B cell (primary cell): Measurements from ENCODE around the gene MVB12B. TPM values are rescaled to one million over a fixed set of nuclear protein-coding genes. Genes with fewer than 3 reads are reported as not detected.
A peak's percentile ranks its signal among the peaks of the same experiment; 100 is the strongest.

ENCODE experiments used
- ATAC-seq: fragments of 200-7000 bp; cut with Tn5 transposase; one replicate; pipeline ENCODE4 v1.10.0; 2021; ENCODE audit warnings: low read depth, mild to moderate bottlenecking, moderate number of reproducible peaks, moderate library complexity
- CTCF ChIA-PET: fragments of 350-600 bp; sonication (Branson Sonifier 250); formaldehyde crosslinking; loops from one replicate; lab custom pipeline; 2021; ENCODE audit warnings: antibody characterized with exemption, inconsistent platforms; lab: Charles Lee
- POLR2A ChIA-PET: fragments of 350-600 bp; sonication (Branson Sonifier 250); formaldehyde crosslinking; loops from one replicate; lab custom pipeline; 2021; ENCODE audit warnings: antibody characterized with exemption; lab: Charles Lee
- DNase-seq: peaks from one replicate; pipeline ENCODE4 v3.0.0; 2013
- H2AFZ ChIP-seq: 2 replicates; pipeline ENCODE4 v1.6.1; 2012; ENCODE audit warnings: mild to moderate bottlenecking, low read depth, low read length; ENCODE audit not compliant: insufficient read depth, poor library complexity, severe bottlenecking
- H3K27ac ChIP-seq, 2 donors: 1 replicate in 1 of 2; 2 replicates in 1 of 2; pipeline ENCODE4 v1.5.1; 2012 to 2013; ENCODE audit warnings: low read length in 2 of 2, mild to moderate bottlenecking in 2 of 2, moderate library complexity in 1 of 2
- H3K27me3 ChIP-seq, 4 experiments: fragments of 200-600 bp in 1 of 4; sonication (generic) in 1 of 4; replicated peaks in 1 of 4; 1 replicate in 2 of 4; 2 replicates in 2 of 4; pipeline versions ENCODE4 v1.6.1 to v1.7.0; 2013 to 2016; ENCODE audit warnings: low read length in 3 of 4, mild to moderate bottlenecking in 2 of 4, mixed read lengths in 1 of 4, moderate library complexity in 1 of 4; ENCODE audit not compliant: insufficient read depth in 4 of 4, control insufficient read depth in 3 of 4; ENCODE audit errors: control extremely low read depth in 1 of 4
- H3K36me3 ChIP-seq, 2 experiments: replicated peaks in 1 of 2; 1 replicate in 1 of 2; 2 replicates in 1 of 2; pipeline versions ENCODE4 v1.6.1 to v1.7.1; 2013; ENCODE audit warnings: low read length in 1 of 2; ENCODE audit not compliant: insufficient read depth in 2 of 2, control insufficient read depth in 1 of 2; ENCODE audit errors: control extremely low read depth in 1 of 2, extremely low read depth in 1 of 2
- H3K4me1 ChIP-seq, 2 donors: fragments of 200-600 bp in 1 of 2; sonication (generic) in 1 of 2; 1 replicate in 1 of 2; 2 replicates in 1 of 2; pipeline versions ENCODE4 v1.5.1 to v1.6.1; 2013 to 2017; ENCODE audit warnings: low read length in 2 of 2; ENCODE audit not compliant: control insufficient read depth in 2 of 2, insufficient read depth in 2 of 2
- H3K4me2 ChIP-seq: replicated peaks from 2 replicates; pipeline ENCODE3; 2012; ENCODE audit warnings: mild to moderate bottlenecking, low read depth, low read length; ENCODE audit not compliant: poor library complexity, severe bottlenecking
- H3K4me3 ChIP-seq, 5 experiments: fragments of 200-600 bp in 1 of 5; sonication (generic) in 1 of 5; 1 replicate in 3 of 5; 2 replicates in 2 of 5; pipeline versions ENCODE4 v1.5.1 to v1.7.0; 2011 to 2016; ENCODE audit warnings: low read length in 4 of 5, mild to moderate bottlenecking in 4 of 5, low read depth in 2 of 5, control low read depth in 1 of 5, moderate library complexity in 1 of 5; ENCODE audit not compliant: insufficient read depth in 1 of 5; ENCODE audit errors: control extremely low read depth in 1 of 5, extremely low read depth in 1 of 5
- H3K79me2 ChIP-seq: fragments of 200-600 bp; sonication (generic); one replicate; pipeline ENCODE4 v1.6.0; 2016; ENCODE audit warnings: low read length; ENCODE audit not compliant: control insufficient read depth, insufficient read depth
- H3K9ac ChIP-seq: fragments of 200-600 bp; sonication (generic); 2 replicates; pipeline ENCODE4 v1.6.1; 2017; ENCODE audit warnings: mild to moderate bottlenecking, low read length, moderate library complexity
- H3K9me3 ChIP-seq, 3 donors: one replicate each; pipeline versions ENCODE4 v1.6.1 to v1.7.1; 2013; ENCODE audit warnings: low read length in 2 of 3; ENCODE audit not compliant: control insufficient read depth in 2 of 3, insufficient read depth in 1 of 3; ENCODE audit errors: control extremely low read depth in 1 of 3
- H4K20me1 ChIP-seq: 2 replicates; pipeline ENCODE4 v1.6.0; 2012; ENCODE audit warnings: mild to moderate bottlenecking, low read length; ENCODE audit not compliant: insufficient read depth, control insufficient read depth, poor library complexity, severe bottlenecking
- H3K27ac Mint-ChIP-seq: one replicate; pipeline ENCODE4 v1.8.0; 2021; ENCODE audit warnings: mixed read lengths
- H3K27me3 Mint-ChIP-seq: one replicate; pipeline ENCODE4 v1.8.0; 2021; ENCODE audit warnings: mixed read lengths
- H3K4me1 Mint-ChIP-seq: one replicate; pipeline ENCODE4 v1.8.0; 2021; ENCODE audit warnings: mixed read lengths
- H3K4me3 Mint-ChIP-seq: one replicate; pipeline ENCODE4 v1.8.0; 2021; ENCODE audit warnings: mixed read lengths
- H3K9me3 Mint-ChIP-seq: one replicate; pipeline ENCODE4 v1.8.0; 2022; ENCODE audit warnings: mixed read lengths; ENCODE audit not compliant: insufficient read depth
- CTCF ChIP-seq: fragments of 200-600 bp; IDR thresholded peaks from one replicate; pipeline ENCODE4 v1.8.0; 2022; ENCODE audit warnings: antibody characterized with exemption, mild to moderate bottlenecking
- EZH2 ChIP-seq: IDR thresholded peaks from 2 replicates; pipeline ENCODE4 v1.6.1; 2012; ENCODE audit warnings: borderline replicate concordance, low read depth, mild to moderate bottlenecking, moderate library complexity, low read length; ENCODE audit not compliant: insufficient read depth, poor library complexity, severe bottlenecking
- WGBS: methylation state at CpG from one replicate; pipeline ENCODE4 v1.1.5; 2013; ENCODE audit warnings: missing lambda C conversion rate; ENCODE audit not compliant: insufficient coverage; 5-methylcytosine and 5-hydroxymethylcytosine counted together
- intact Hi-C: fragments of 100-400 bp; cut with micrococcal nuclease; formaldehyde crosslinking; loops from one replicate; pipeline ENCODE4 v1.10.0; 2022
- polyA plus RNA-seq: library from polyadenylated mRNA; depleted of rRNA; stranded (reverse); fragments of >200 nt; gene quantifications from 2 replicates; pipeline ENCODE4 v1.2.3, GENCODE V29; 2012
- total RNA-seq, 2 donors: library from RNA; stranded (reverse); fragments of 120-200 nt in 1 of 2; gene quantifications; 1 replicate in 1 of 2; 2 replicates in 1 of 2; pipeline versions ENCODE4 v1.2.3 to v1.2.4, GENCODE V29; 2013 to 2022

The MVB12B gene
- total and polyA plus RNA-seq, 2 donors (not counting 1 experiment from before 2014, with no cell fraction given): 1.2 to 9.8 TPM

GRCh38 chr9:126309427-126310189 lies 17.0 kb upstream of the MVB12B start:
- H3K36me3 ChIP-seq: no peaks in the 10 kb centered on the region
- H3K4me3 Mint-ChIP-seq: no peak overlapping the region
- DNase-seq: peak; percentile 32

More at GRCh38 chr9:126309427-126310189, 17.0 kb upstream of the MVB12B start:
- Histone ChIP-seq H3K4me2 (peak overlapping the region; percentile 36), H3K27ac (no peak overlapping the region), H2AFZ (no peak overlapping the region), H3K4me3 (no peak overlapping the region), H3K4me1 (peaks cover 13 to 16% of the 10 kb centered on the region in 2 donors), H3K9me3 (no peaks in the 10 kb centered on the region), H3K27me3 (no peaks in the 10 kb centered on the region), H4K20me1 (no peaks in the 10 kb centered on the region), H3K79me2 (no peaks in the 10 kb centered on the region), H3K9ac (no peak overlapping the region)
- ATAC-seq: peak; percentile 14
- peak overlapping the region; percentile 37 for H3K27ac Mint-ChIP-seq
- CTCF ChIA-PET: interaction anchor here (1.4 to 1.8 kb wide), 2 partner anchors 89 to 182 kb away, joined by 3 to 5 read pairs; no protein-coding TSS in a partner anchor
- POLR2A ChIA-PET: no interaction called here
- H3K27me3 Mint-ChIP-seq: peaks cover 10% of the 10 kb centered on the region
- intact Hi-C loops: no loop called here
- WGBS: 34% methylated on average over 5 of the region's 8 CpGs
- TF ChIP-seq EZH2 (no peak), CTCF (no peak)
- peaks cover 16% of the 10 kb centered on the region for H3K4me1 Mint-ChIP-seq
- no peaks in the 10 kb centered on the region for H3K9me3 Mint-ChIP-seq
